COR-L47 (cell line): ENCODE measurements around the gene CFAP100.

ENCODE experiments used
- DNase-seq: peaks from one replicate; lab custom pipeline; 2025; lab: John Stamatoyannopoulos, UW

CFAP100 gene

GRCh38 chr3:126480861-126481260 lies 86.2 kb downstream of the CFAP100 start:
- DNase-seq = no peak

- no peak for DNase-seq
Observed at GRCh38 chr3:126481808-126482502, 87.2 kb downstream of the CFAP100 start.

- no peak for DNase-seq
Observed at GRCh38 chr3:126482503-126483255, 88.0 kb downstream of the CFAP100 start.

- no peak for DNase-seq
Observed at GRCh38 chr3:126483321-126483761, 88.6 kb downstream of the CFAP100 start.

GRCh38 chr3:126484148-126484547 lies 89.4 kb downstream of the CFAP100 start:
- no peak for DNase-seq

- no peak for DNase-seq
Observed at GRCh38 chr3:126484662-126485061, 90.0 kb downstream of the CFAP100 start.

- DNase-seq = no peak
Observed at GRCh38 chr3:126485176-126485897, 90.6 kb downstream of the CFAP100 start.

- no peak for DNase-seq
Observed at GRCh38 chr3:126485956-126486355, 91.2 kb downstream of the CFAP100 start.
